Measurements from ENCODE around the gene SCG5. TPM values are rescaled to one million over a fixed set of nuclear protein-coding genes. Genes with fewer than 3 reads are reported as not detected.

The SCG5 gene
- total RNA-seq, 1 donor from 2014 or later: 8.4 TPM

DNA sequence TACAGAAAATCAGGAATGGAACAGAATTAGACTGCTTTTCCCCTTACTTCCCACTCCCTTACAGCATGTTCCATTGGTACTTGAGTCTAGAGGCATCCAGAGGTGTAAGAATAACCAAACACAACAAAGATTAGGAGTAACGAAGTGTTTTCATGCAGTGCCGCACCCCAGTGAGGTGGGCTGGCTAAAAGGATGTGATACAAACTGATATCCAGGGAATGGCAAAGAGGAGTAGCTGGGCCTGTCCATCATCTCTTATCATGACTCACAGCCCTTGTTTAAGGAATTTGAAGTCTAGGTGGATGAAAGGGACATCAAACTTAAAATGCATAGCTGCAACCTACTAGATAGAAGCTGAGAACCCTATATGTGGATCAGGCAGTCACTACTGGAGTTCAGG, 16.4 kb downstream of the SCG5 start:
- Histone ChIP-seq H3K27me3 (ENCODE audit: control insufficient read depth in 3 of 3, insufficient read depth in 3 of 3, low read length in 3 of 3) (no peaks in the 10 kb centered on the region), H3K27ac (ENCODE audit: low read depth, low read length) (no peak overlapping the region), H3K9ac (ENCODE audit: low read depth in 1 of 3, low read length in 3 of 3) (no peak overlapping the region), H3K9me3 (ENCODE audit: control insufficient read depth in 3 of 3, low read length in 3 of 3) (no peaks in the 10 kb centered on the region), H3K4me3 (ENCODE audit: low read length in 3 of 3) (no peak overlapping the region), H3K4me1 (ENCODE audit: control insufficient read depth in 3 of 3, insufficient read depth in 3 of 3, low read length in 3 of 3) (peaks cover 16 to 17% (median 16%) of the 10 kb centered on the region in 3 donors), H3K36me3 (ENCODE audit: control insufficient read depth in 3 of 3, insufficient read depth in 3 of 3, low read length in 3 of 3) (no peaks in the 10 kb centered on the region)

DNA sequence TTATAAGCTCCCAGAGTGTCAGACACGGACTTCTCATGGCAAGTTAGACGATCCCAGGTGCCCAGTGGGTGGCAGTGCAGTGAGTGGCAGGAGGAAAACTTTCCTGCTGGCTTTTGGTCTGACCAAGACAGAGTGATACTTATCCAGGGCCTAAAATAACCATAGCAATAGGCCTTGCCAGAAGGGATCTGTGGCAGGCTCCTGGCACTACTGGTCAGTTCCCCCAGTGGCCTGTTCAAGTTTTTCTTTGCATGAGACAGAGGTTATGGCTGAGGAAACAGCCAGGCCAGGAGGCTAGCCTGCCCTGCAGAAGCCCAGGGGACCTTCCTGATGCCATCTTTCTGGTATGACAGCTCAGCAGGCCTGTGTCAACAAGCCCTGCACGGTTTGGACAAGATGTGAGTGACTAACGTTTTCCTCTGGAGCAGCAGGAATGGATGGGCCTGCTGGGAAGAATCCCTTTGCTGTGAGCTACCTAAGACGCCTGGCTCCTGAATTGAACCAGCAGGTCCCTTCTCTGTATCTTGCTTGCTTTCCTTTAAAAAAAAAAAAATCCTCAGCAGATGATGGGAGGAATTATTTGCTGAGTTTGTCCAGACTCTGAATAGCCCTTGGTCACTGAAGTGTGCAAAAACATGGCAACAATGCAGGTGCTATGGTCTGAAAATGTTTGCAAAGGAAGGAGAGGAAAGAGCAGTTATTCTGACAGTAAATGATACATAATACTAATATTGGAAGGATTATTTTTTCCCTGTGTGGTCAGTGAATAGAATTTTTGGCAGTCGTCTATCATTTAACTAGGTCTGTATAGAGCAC, 18.0 kb downstream of the SCG5 start:
- H3K9me3 ChIP-seq (ENCODE audit: control insufficient read depth in 3 of 3, low read length in 3 of 3): no peaks in the 10 kb centered on the region
- H3K27ac ChIP-seq (ENCODE audit: low read depth, low read length): no peak overlapping the region
- H3K4me1 ChIP-seq (ENCODE audit: control insufficient read depth in 3 of 3, insufficient read depth in 3 of 3, low read length in 3 of 3): peaks cover 16 to 17% (median 16%) of the 10 kb centered on the region in 3 donors
- H3K4me3 ChIP-seq (ENCODE audit: low read length in 3 of 3): no peak overlapping the region
- peak overlapping the region in 1 of 3 donors; percentile 1 for H3K9ac ChIP-seq (ENCODE audit: low read depth in 1 of 3, low read length in 3 of 3)
- H3K36me3 ChIP-seq (ENCODE audit: control insufficient read depth in 3 of 3, insufficient read depth in 3 of 3, low read length in 3 of 3): no peaks in the 10 kb centered on the region
- no peaks in the 10 kb centered on the region for H3K27me3 ChIP-seq (ENCODE audit: control insufficient read depth in 3 of 3, insufficient read depth in 3 of 3, low read length in 3 of 3)

DNA sequence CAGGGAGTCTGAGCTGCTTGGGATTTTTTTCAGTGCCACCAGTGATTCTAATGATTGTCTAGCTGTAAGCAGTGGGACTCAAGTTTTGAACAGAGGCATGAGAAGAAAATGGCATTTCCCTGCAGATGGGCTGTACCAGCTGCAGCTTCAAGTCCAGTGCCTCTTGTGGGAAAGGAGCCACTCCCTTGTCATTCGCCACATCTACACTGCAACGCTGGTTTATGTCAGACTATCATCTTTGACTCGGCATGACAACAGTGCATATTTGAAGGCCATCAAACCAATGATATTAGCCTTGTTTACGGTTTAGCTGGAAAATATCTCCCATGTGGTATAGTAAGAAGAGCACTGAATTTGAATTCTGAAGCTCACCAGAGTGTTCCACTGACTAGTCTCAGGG, 22.2 kb downstream of the SCG5 start:
- H3K4me1 ChIP-seq (ENCODE audit: control insufficient read depth in 3 of 3, insufficient read depth in 3 of 3, low read length in 3 of 3): peaks cover 16 to 17% (median 16%) of the 10 kb centered on the region in 3 donors
- no peaks in the 10 kb centered on the region for H3K27me3 ChIP-seq (ENCODE audit: control insufficient read depth in 3 of 3, insufficient read depth in 3 of 3, low read length in 3 of 3)
- H3K4me3 ChIP-seq (ENCODE audit: low read length in 3 of 3): no peak overlapping the region
- H3K27ac ChIP-seq (ENCODE audit: low read depth, low read length): no peak overlapping the region
- H3K36me3 ChIP-seq (ENCODE audit: control insufficient read depth in 3 of 3, insufficient read depth in 3 of 3, low read length in 3 of 3): no peaks in the 10 kb centered on the region
- no peaks in the 10 kb centered on the region for H3K9me3 ChIP-seq (ENCODE audit: control insufficient read depth in 3 of 3, low read length in 3 of 3)
- no peak overlapping the region for H3K9ac ChIP-seq (ENCODE audit: low read depth in 1 of 3, low read length in 3 of 3)

DNA sequence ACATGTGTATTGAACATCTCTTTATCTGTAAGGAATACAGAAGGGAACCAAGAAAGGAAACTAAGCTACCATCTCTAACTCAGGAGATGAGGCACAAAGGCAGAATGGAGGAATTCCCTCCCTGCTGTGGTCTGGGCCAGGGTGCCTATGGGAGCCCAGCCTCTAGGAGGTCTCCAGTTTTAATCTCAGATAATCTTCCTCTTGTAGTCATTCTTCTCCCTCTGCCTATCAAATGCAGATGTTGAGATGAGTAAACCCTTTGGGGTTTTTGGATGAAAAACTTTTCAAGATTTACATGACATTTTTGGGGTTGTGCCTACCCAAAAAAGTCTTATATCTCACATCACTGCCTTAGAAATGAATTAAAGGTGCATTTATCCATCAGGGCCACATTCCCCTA, 23.3 kb downstream of the SCG5 start:
- peaks cover 8 to 10% (median 9%) of the 10 kb centered on the region in 3 donors for H3K4me1 ChIP-seq (ENCODE audit: control insufficient read depth in 3 of 3, insufficient read depth in 3 of 3, low read length in 3 of 3)
- no peak overlapping the region for H3K4me3 ChIP-seq (ENCODE audit: low read length in 3 of 3)
- H3K36me3 ChIP-seq (ENCODE audit: control insufficient read depth in 3 of 3, insufficient read depth in 3 of 3, low read length in 3 of 3): no peaks in the 10 kb centered on the region
- H3K9me3 ChIP-seq (ENCODE audit: control insufficient read depth in 3 of 3, low read length in 3 of 3): no peaks in the 10 kb centered on the region
- H3K9ac ChIP-seq (ENCODE audit: low read depth in 1 of 3, low read length in 3 of 3): no peak overlapping the region
- no peaks in the 10 kb centered on the region for H3K27me3 ChIP-seq (ENCODE audit: control insufficient read depth in 3 of 3, insufficient read depth in 3 of 3, low read length in 3 of 3)
- no peak overlapping the region for H3K27ac ChIP-seq (ENCODE audit: low read depth, low read length)

DNA sequence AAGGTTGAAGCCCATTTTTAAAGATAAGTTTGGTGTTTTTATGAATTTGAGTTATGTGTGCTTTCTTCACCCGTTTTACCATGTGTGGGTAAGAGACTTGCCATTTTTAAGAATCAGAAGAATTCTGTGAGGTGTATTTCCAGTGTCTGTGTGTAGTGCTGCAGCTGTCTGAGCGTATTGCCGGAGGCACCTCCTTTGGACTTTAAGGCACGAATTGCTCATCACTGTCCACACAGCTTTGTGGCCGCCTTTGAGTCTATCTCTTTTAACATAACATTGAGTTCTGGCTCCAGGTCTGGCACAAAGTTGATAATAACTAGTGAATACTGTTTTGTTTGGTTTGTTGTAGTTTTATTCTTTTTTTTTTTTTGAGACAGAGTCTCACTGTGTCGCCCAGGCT, 25.8 kb downstream of the SCG5 start:
- Histone ChIP-seq H3K9ac (ENCODE audit: low read depth in 1 of 3, low read length in 3 of 3) (no peak overlapping the region), H3K4me1 (ENCODE audit: control insufficient read depth in 3 of 3, insufficient read depth in 3 of 3, low read length in 3 of 3) (peaks cover 0 to 4% (median 0%) of the 10 kb centered on the region in 3 donors), H3K9me3 (ENCODE audit: control insufficient read depth in 3 of 3, low read length in 3 of 3) (no peaks in the 10 kb centered on the region), H3K27ac (ENCODE audit: low read depth, low read length) (no peak overlapping the region), H3K4me3 (ENCODE audit: low read length in 3 of 3) (no peak overlapping the region), H3K27me3 (ENCODE audit: control insufficient read depth in 3 of 3, insufficient read depth in 3 of 3, low read length in 3 of 3) (no peaks in the 10 kb centered on the region), H3K36me3 (ENCODE audit: control insufficient read depth in 3 of 3, insufficient read depth in 3 of 3, low read length in 3 of 3) (no peaks in the 10 kb centered on the region)

DNA sequence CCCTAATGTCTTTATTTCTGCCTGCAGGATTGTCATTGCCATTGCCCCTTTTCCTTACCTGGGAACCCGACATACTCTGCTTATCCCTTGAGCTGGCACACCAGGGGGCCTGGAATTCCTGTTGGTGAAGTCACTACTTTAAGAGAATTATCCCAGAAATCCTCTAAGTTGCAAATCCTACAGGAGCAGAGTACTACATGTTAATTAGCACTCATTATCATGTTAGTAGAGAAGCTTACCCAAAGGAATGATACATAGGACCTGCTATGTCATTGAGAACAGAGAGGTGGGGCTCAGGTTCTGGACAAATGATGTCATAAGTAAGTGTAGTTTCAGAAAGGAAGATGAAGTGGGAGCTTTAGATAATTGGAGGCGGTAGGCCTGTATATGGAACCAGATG, 27.4 kb downstream of the SCG5 start:
- Histone ChIP-seq H3K9ac (ENCODE audit: low read depth in 1 of 3, low read length in 3 of 3) (no peak overlapping the region), H3K36me3 (ENCODE audit: control insufficient read depth in 3 of 3, insufficient read depth in 3 of 3, low read length in 3 of 3) (no peaks in the 10 kb centered on the region), H3K4me3 (ENCODE audit: low read length in 3 of 3) (no peak overlapping the region), H3K27me3 (ENCODE audit: control insufficient read depth in 3 of 3, insufficient read depth in 3 of 3, low read length in 3 of 3) (no peaks in the 10 kb centered on the region), H3K4me1 (ENCODE audit: control insufficient read depth in 3 of 3, insufficient read depth in 3 of 3, low read length in 3 of 3) (peaks cover 0 to 4% (median 0%) of the 10 kb centered on the region in 3 donors), H3K9me3 (ENCODE audit: control insufficient read depth in 3 of 3, low read length in 3 of 3) (no peaks in the 10 kb centered on the region), H3K27ac (ENCODE audit: low read depth, low read length) (no peak overlapping the region)

DNA sequence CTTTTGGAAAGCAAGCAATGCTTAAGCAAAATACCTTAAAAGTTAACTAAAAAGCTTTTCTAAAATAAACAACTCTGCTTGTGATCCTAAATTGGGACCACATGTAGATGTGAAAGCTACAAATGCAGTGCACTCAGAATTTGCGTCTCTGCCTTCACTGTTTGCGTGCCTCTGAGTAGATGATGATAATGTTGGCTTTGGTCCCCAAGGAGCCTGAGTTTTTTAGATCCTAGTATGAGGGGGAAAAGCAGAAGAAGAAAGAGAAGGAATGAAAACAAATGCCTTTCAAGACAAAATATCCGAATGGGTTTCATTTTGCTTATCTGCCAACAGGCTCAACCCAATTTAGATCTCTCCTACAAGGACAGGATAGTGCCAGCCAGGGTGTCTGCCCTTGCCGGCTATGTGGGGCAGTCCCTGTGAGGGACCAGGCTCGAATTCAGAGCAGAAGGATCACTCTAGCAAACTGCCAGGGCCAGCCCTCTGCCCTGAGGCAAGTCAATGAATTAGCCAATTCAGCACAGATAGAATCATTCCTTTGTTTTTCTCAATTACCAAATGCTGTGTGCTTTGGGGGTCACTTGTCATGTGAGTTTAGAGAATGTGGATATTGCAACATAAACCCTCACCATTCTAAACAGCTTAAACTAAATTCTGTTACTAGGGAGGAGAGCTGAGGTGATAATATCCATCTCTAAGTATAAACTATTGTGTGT, 28.5 kb downstream of the SCG5 start:
- Histone ChIP-seq H3K27ac (ENCODE audit: low read depth, low read length) (no peak overlapping the region), H3K36me3 (ENCODE audit: control insufficient read depth in 3 of 3, insufficient read depth in 3 of 3, low read length in 3 of 3) (no peaks in the 10 kb centered on the region), H3K9me3 (ENCODE audit: control insufficient read depth in 3 of 3, low read length in 3 of 3) (no peaks in the 10 kb centered on the region), H3K27me3 (ENCODE audit: control insufficient read depth in 3 of 3, insufficient read depth in 3 of 3, low read length in 3 of 3) (no peaks in the 10 kb centered on the region), H3K9ac (ENCODE audit: low read depth in 1 of 3, low read length in 3 of 3) (no peak overlapping the region), H3K4me1 (ENCODE audit: control insufficient read depth in 3 of 3, insufficient read depth in 3 of 3, low read length in 3 of 3) (peaks cover 0 to 4% (median 0%) of the 10 kb centered on the region in 3 donors), H3K4me3 (ENCODE audit: low read length in 3 of 3) (no peak overlapping the region)

DNA sequence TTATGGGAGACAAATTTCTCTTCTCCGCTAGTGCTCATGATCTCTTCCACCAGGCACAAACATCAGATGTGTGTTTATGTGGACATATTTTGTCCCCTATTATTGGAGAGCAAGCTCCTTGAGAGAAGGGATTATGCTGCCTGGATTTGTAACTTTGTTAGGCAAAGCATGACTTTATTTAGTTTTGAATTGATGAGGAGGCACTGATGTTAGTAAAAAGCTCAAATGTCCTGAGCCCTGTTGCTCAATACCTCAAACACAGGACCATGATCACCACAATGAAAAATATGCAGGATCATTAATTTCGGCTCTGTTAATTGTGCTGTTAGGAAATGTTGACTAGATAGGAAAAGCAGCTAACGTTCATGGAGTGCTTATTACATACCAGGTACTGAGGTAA, 29.1 kb downstream of the SCG5 start:
- H3K4me3 ChIP-seq (ENCODE audit: low read length in 3 of 3): no peak overlapping the region
- H3K9me3 ChIP-seq (ENCODE audit: control insufficient read depth in 3 of 3, low read length in 3 of 3): no peaks in the 10 kb centered on the region
- H3K27ac ChIP-seq (ENCODE audit: low read depth, low read length): no peak overlapping the region
- peaks cover 0 to 4% (median 0%) of the 10 kb centered on the region in 3 donors for H3K4me1 ChIP-seq (ENCODE audit: control insufficient read depth in 3 of 3, insufficient read depth in 3 of 3, low read length in 3 of 3)
- H3K9ac ChIP-seq (ENCODE audit: low read depth in 1 of 3, low read length in 3 of 3): no peak overlapping the region
- no peaks in the 10 kb centered on the region for H3K27me3 ChIP-seq (ENCODE audit: control insufficient read depth in 3 of 3, insufficient read depth in 3 of 3, low read length in 3 of 3)
- no peaks in the 10 kb centered on the region for H3K36me3 ChIP-seq (ENCODE audit: control insufficient read depth in 3 of 3, insufficient read depth in 3 of 3, low read length in 3 of 3)

DNA sequence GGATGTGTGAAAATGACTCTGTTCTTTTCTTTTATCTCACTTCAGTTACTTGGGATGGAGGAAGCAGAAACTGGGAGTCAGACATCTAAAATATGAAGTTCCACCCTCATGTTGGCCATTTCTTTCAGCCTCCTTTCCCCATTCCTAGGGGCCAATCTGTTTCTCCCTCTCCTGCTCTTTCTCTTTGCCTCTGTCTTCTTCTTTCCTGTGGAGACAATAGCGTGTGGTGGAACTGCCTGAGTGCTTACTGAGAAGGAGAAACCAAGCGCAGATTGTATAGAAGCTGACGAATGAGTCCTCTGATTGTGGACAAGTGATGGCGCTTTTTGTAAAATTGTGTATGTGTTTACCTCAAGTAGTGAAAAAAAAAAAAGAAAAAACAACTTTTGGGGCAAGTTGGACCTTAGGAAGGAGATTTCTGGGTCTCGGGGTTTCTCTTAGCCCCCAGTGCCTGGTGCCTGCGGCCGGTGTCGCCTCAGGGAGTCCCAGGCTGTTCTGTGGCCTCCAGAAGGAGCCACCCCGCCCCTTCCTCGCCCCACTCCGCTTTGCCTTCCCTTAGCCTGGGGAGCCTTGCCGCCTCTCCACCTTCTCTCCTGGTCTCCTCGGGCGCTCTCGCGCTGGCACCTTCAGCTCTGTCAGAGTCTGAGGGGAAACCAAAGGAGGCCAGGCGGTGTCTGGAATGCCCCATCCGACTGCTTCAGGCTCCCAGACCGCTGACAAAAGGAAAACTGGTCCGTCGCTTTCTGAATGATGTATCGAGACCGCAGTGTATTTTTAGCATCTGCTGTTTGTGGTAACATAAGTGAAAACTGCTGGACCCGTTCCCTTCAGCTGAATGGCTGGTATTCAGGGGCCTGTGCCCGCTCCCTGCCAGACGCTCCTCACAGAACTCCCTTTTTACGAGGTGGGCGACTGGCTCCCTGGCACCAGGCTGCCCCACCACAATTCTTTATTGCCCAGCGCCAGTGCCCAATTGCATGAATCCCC, 30.1 kb downstream of the SCG5 start:
- H3K9ac ChIP-seq (ENCODE audit: low read depth in 1 of 3, low read length in 3 of 3): no peak overlapping the region
- no peaks in the 10 kb centered on the region for H3K27me3 ChIP-seq (ENCODE audit: control insufficient read depth in 3 of 3, insufficient read depth in 3 of 3, low read length in 3 of 3)
- H3K9me3 ChIP-seq (ENCODE audit: control insufficient read depth in 3 of 3, low read length in 3 of 3): no peaks in the 10 kb centered on the region
- H3K27ac ChIP-seq (ENCODE audit: low read depth, low read length): no peak overlapping the region
- H3K4me3 ChIP-seq (ENCODE audit: low read length in 3 of 3): no peak overlapping the region
- H3K4me1 ChIP-seq (ENCODE audit: control insufficient read depth in 3 of 3, insufficient read depth in 3 of 3, low read length in 3 of 3): peaks cover 0 to 4% (median 0%) of the 10 kb centered on the region in 3 donors
- H3K36me3 ChIP-seq (ENCODE audit: control insufficient read depth in 3 of 3, insufficient read depth in 3 of 3, low read length in 3 of 3): no peaks in the 10 kb centered on the region
